Mucosa of rectum (tissue), 2 donors: ENCODE results near the gene HSD17B1.
A peak's percentile ranks its signal among the peaks of the same experiment; 100 is the strongest.
"Not testable (repeated sequence)": the region's sequence is repeated elsewhere in the genome, so short reads cannot be mapped to it uniquely, and the experiment has no call there.

Experiments used
- H3K27ac ChIP-seq, 2 donors: one replicate each; pipeline ENCODE4 v1.7.0; 2013; ENCODE audit warnings: inconsistent platforms in 2 of 2, low read depth in 2 of 2, low read length in 2 of 2
- H3K27me3 ChIP-seq, 2 donors: one replicate each; pipeline ENCODE4 v1.7.0; 2013; ENCODE audit warnings: low read length in 2 of 2; ENCODE audit not compliant: control insufficient read depth in 2 of 2, insufficient read depth in 2 of 2
- H3K36me3 ChIP-seq, 2 donors: one replicate each; pipeline ENCODE4 v1.7.0; 2013; ENCODE audit warnings: low read length in 2 of 2; ENCODE audit not compliant: control insufficient read depth in 2 of 2, insufficient read depth in 2 of 2
- H3K4me1 ChIP-seq, 2 donors: one replicate each; pipeline ENCODE4 v1.7.0; 2013; ENCODE audit warnings: low read length in 2 of 2, mild to moderate bottlenecking in 1 of 2; ENCODE audit not compliant: control insufficient read depth in 2 of 2, insufficient read depth in 2 of 2
- H3K4me3 ChIP-seq, 2 donors: one replicate each; pipeline ENCODE4 v1.7.0; 2013; ENCODE audit warnings: low read length in 2 of 2
- H3K9ac ChIP-seq, 2 donors: one replicate each; pipeline ENCODE4 v1.7.0; 2013; ENCODE audit warnings: low read length in 2 of 2, low read depth in 1 of 2, mild to moderate bottlenecking in 1 of 2
- H3K9me3 ChIP-seq, 2 donors: one replicate each; pipeline ENCODE4 v1.7.0; 2013; ENCODE audit warnings: low read length in 2 of 2; ENCODE audit not compliant: control insufficient read depth in 2 of 2
- donor health status: healthy.
- donor health status: Normal muscosa, but diverticular disease.

The HSD17B1 gene

DNA sequence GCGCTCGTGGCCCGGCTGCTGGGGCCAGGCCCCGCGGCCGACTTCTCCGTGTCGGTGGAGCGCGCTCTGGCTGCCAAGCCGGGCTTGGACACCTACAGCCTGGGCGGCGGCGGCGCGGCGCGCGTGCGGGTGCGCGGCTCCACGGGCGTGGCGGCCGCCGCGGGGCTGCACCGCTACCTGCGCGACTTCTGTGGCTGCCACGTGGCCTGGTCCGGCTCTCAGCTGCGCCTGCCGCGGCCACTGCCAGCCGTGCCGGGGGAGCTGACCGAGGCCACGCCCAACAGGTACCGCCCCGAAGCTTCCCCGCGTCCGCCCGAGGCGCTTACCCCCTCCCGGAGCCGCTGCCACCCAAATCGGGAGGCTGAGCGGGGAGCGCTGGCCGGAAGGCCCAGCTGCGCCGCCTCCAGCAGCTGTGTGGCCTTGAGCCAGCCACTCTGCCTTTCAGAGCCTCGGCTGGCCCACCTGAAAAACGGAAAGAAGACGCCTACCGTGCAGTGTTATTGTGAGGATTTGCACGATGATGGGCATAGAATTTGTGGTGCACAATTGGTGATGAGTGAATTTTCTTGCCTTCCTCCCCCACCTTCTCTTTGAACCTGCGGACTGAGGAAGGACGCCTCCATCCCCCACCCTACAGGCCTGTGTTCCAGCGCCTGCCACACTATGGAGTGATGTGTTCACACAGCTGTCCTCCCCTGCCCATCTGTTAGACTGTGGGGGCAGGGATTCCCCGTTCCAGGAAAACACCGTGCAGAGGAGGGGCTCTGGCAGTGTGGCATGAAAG is 16.2 kb upstream of the HSD17B1 start:
- H3K27ac ChIP-seq, result peak overlapping the region; percentile 87 to 90
- peaks cover 13 to 19% of the 10 kb centered on the region in 2 donors for H3K36me3 ChIP-seq
- H3K9ac ChIP-seq, result peak overlapping the region; percentile 10 to 87
- no peaks in the 10 kb centered on the region for H3K9me3 ChIP-seq
- no peaks in the 10 kb centered on the region for H3K27me3 ChIP-seq
- peaks cover 11 to 30% of the 10 kb centered on the region in 2 donors for H3K4me1 ChIP-seq
- H3K4me3 ChIP-seq, result peak overlapping the region; percentile 80 to 91

DNA sequence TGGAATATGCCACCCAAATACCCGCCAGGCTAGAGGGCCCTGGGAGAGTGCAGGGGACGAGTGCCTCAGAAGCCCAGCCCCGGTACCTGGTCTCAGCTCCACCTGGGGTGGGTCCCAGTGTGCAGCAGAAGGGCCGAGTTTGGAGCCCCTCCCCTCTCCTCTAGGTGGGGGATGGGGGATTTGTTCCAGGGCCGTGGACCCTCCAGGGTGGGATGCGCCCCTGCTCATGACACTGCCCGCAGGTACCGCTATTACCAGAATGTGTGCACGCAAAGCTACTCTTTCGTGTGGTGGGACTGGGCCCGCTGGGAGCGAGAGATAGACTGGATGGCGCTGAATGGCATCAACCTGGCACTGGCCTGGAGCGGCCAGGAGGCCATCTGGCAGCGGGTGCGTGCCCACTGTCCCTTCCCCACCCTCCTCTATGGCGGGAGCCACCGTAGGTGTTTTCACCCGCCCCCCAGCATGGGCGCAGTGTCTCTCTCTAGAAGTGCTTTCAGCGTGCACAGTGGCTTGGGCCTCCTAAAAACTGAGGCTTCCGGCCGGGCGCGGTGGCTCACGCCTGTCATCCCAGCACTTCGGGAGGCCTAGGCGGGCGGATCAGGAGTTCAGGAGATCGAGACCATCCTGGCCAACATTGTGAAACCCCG is 15.4 kb upstream of the HSD17B1 start:
- Histone ChIP-seq H3K27ac (peak overlapping the region; percentile 87 to 90), H3K36me3 (peaks cover 13 to 19% of the 10 kb centered on the region in 2 donors), H3K9me3 (no peaks in the 10 kb centered on the region), H3K4me1 (peaks cover 12 to 30% of the 10 kb centered on the region in 2 donors), H3K4me3 (peak overlapping the region; percentile 80 to 91), H3K27me3 (no peaks in the 10 kb centered on the region), H3K9ac (peak overlapping the region; percentile 10 to 87)

DNA sequence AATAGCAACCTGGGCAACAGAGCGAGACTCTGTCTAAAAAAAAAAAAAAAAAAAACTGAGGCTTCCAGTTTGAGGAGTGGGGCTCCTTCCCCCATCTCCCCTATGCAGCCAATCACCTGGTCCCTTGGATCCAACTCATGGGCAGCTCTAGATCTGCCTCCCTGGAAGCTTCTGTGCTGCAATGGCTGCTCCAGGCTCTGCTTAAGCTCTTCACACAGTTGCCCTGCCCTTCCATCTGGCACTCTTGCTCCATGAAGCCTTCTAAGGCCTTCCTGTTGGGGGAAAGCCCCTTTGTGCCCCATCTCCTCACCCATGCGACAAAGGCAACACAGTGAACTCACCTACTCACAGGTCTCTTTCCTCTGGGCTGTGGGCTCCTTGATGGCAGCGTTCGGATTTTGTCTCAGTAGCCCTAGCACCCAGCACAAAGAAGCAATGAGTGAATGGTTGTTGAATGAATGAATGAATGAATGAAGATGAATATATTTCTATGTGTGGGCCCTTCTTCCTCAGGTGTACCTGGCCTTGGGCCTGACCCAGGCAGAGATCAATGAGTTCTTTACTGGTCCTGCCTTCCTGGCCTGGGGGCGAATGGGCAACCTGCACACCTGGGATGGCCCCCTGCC is 14.8 kb upstream of the HSD17B1 start:
- Histone ChIP-seq H3K36me3 (peaks cover 13 to 19% of the 10 kb centered on the region in 2 donors), H3K9ac (no peak overlapping the region), H3K27ac (no peak overlapping the region), H3K4me3 (no peak overlapping the region), H3K9me3 (no peaks in the 10 kb centered on the region), H3K27me3 (no peaks in the 10 kb centered on the region), H3K4me1 (peaks cover 13 to 30% of the 10 kb centered on the region in 2 donors)

DNA sequence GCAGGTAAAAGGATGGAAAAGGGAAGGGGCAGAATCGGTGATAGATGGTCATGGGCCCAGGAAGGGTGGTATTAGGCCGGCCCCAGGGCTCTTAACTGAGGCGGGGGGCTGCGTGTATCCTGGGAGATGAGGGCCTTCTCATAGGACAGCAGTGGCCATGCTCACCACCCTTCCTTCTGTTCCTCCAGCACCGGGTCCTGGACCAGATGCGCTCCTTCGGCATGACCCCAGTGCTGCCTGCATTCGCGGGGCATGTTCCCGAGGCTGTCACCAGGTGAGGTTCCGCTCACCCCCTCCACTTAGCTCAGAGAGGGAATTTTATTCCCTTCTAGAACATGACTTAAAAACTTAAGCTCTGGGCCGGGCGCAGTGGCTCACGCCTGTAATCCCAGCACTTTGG is 14.2 kb upstream of the HSD17B1 start:
- Histone ChIP-seq H3K27me3 (no peaks in the 10 kb centered on the region), H3K9ac (no peak overlapping the region), H3K27ac (no peak overlapping the region), H3K4me3 (no peak overlapping the region), H3K9me3 (no peaks in the 10 kb centered on the region), H3K36me3 (peaks cover 17 to 20% of the 10 kb centered on the region in 2 donors), H3K4me1 (peaks cover 13 to 30% of the 10 kb centered on the region in 2 donors)

DNA sequence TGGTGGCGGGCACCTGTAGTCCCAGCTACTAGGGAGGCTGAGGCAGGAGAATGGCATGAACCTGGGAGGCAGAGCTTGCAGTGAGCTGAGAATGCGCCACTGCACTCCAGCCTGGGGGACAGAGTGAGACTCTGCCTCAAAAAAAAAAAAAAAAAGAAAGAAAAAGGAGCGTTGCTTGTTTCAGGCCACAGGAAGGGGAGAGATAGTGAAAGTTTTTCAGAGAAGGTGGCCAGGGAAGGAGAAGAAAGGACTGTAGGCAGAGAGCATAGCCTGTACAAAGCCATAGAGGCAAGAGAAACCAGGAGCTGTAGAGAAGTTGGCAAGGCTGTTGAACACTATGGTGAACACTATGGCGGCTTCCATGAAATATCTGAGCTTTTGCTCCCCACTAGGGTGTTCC is 12.2 kb upstream of the HSD17B1 start:
- Histone ChIP-seq H3K27ac (peak overlapping the region; percentile 80 to 90), H3K4me1 (peaks cover 13 to 26% of the 10 kb centered on the region in 2 donors), H3K36me3 (peaks cover 23% of the 10 kb centered on the region in 2 donors), H3K4me3 (peak overlapping the region in 1 of 2 donors; percentile 23)
- H3K9me3 ChIP-seq, H3K27me3 ChIP-seq, H3K9ac ChIP-seq: not testable (repeated sequence)

DNA sequence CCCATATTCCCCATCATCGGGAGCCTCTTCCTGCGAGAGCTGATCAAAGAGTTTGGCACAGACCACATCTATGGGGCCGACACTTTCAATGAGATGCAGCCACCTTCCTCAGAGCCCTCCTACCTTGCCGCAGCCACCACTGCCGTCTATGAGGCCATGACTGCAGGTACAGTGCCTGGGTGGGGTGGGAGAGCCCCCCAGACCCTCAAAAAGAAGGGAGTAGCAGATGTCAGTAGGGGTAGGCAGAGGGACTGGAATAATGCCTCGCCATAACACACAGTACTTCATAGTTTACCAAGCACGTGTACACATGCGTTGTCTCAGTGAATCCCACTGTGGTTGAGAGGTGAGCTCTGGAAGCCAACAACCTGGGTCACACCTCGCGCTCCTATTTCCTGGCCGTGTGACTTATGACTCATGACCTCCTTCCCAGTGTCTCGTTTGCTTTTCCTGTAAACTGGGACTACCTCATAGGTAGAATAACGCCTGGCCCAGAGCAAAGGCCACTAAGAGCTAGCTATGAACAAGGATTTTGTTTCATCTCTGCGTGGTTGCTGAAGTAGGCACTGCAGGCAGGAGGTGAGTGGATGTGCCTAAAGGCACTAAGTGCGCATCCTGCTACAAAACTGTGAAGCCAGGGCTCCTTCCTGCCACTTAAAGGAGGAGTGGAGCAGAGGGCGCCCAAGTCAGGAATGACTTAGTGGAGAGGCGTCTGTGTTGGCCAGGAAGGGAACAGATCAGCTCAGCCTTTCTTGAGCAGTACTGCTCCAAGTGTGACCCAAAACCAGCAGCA is 11.5 kb upstream of the HSD17B1 start:
- no peaks in the 10 kb centered on the region for H3K27me3 ChIP-seq
- H3K4me3 ChIP-seq, result peak overlapping the region in 1 of 2 donors; percentile 23
- H3K9ac ChIP-seq, result peak overlapping the region; percentile 52 to 54
- H3K27ac ChIP-seq, result peak overlapping the region; percentile 80 to 90
- no peaks in the 10 kb centered on the region for H3K9me3 ChIP-seq
- H3K36me3 ChIP-seq, result peaks cover 23% of the 10 kb centered on the region in 2 donors
- H3K4me1 ChIP-seq, result peaks cover 13 to 22% of the 10 kb centered on the region in 2 donors

DNA sequence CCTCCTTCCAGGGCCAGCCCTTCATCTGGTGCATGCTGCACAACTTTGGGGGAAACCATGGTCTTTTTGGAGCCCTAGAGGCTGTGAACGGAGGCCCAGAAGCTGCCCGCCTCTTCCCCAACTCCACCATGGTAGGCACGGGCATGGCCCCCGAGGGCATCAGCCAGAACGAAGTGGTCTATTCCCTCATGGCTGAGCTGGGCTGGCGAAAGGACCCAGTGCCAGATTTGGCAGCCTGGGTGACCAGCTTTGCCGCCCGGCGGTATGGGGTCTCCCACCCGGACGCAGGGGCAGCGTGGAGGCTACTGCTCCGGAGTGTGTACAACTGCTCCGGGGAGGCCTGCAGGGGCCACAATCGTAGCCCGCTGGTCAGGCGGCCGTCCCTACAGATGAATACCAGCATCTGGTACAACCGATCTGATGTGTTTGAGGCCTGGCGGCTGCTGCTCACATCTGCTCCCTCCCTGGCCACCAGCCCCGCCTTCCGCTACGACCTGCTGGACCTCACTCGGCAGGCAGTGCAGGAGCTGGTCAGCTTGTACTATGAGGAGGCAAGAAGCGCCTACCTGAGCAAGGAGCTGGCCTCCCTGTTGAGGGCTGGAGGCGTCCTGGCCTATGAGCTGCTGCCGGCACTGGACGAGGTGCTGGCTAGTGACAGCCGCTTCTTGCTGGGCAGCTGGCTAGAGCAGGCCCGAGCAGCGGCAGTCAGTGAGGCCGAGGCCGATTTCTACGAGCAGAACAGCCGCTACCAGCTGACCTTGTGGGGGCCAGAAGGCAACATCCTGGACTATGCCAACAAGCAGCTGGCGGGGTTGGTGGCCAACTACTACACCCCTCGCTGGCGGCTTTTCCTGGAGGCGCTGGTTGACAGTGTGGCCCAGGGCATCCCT is 9.3 kb upstream of the HSD17B1 start:
- no peaks in the 10 kb centered on the region for H3K27me3 ChIP-seq
- no peaks in the 10 kb centered on the region for H3K9me3 ChIP-seq
- no peak overlapping the region for H3K4me3 ChIP-seq
- H3K36me3 ChIP-seq, result peaks cover 19% of the 10 kb centered on the region in 2 donors
- no peak overlapping the region for H3K9ac ChIP-seq
- H3K27ac ChIP-seq, result no peak overlapping the region
- H3K4me1 ChIP-seq, result peaks cover 10 to 16% of the 10 kb centered on the region in 2 donors

DNA sequence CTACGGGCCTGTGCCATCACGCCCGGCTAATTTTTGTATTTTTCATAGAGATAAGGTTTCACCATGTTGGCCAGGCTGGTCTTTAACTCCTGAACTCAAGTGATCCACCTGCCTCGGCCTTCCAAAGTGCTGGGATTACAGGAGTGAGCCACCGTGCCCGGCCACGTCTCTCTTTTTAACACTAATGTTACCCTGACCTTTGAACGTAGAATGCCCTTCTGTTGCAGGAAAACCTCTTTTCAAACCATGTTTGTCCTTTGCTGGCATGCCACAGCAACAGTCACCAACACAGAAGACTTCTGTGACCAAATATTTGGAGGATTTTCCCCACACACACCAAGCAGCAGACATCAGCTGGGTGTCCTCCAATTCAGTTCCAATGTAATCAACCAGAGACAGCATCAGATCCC is 7.8 kb upstream of the HSD17B1 start:
- H3K36me3 ChIP-seq, result peaks cover 10 to 17% of the 10 kb centered on the region in 2 donors
- no peak overlapping the region for H3K9ac ChIP-seq
- peaks cover 14 to 22% of the 10 kb centered on the region in 2 donors for H3K4me1 ChIP-seq
- H3K9me3 ChIP-seq, result no peaks in the 10 kb centered on the region
- H3K4me3 ChIP-seq, result no peak overlapping the region
- H3K27me3 ChIP-seq, result no peaks in the 10 kb centered on the region
- H3K27ac ChIP-seq, result no peak overlapping the region
